Spinal cord (tissue), 10 donors: ENCODE measurements around the gene BTBD1. TPM values are rescaled to one million over a fixed set of nuclear protein-coding genes. Genes with fewer than 3 reads are reported as not detected.
A peak's percentile ranks its signal among the peaks of the same experiment; 100 is the strongest.

Source experiments
- DNase-seq, 6 donors: peaks; one replicate each; pipeline versions ENCODE4 v3.0.0 to v3.0.0-alpha.2; 2013 to 2015; ENCODE audit warnings: low spot score in 6 of 6, low read depth in 4 of 6
- H3K27ac ChIP-seq: one replicate; pipeline ENCODE4 v1.5.1; 2013; ENCODE audit warnings: low read depth, low read length, control low read depth
- H3K27me3 ChIP-seq: one replicate; pipeline ENCODE4 v1.6.1; 2013; ENCODE audit warnings: low read length; ENCODE audit not compliant: control insufficient read depth, insufficient read depth
- H3K36me3 ChIP-seq: one replicate; pipeline ENCODE4 v1.6.1; 2013; ENCODE audit warnings: low read length; ENCODE audit not compliant: control insufficient read depth, insufficient read depth
- H3K4me1 ChIP-seq: one replicate; pipeline ENCODE4 v1.6.1; 2013; ENCODE audit warnings: low read length; ENCODE audit not compliant: control insufficient read depth, insufficient read depth
- H3K4me3 ChIP-seq: one replicate; pipeline ENCODE4 v1.5.1; 2013; ENCODE audit warnings: low read depth, low read length, control low read depth
- H3K9me3 ChIP-seq: one replicate; pipeline ENCODE4 v1.6.1; 2013; ENCODE audit warnings: low read length; ENCODE audit not compliant: control insufficient read depth, insufficient read depth
- WGBS: methylation state at CpG from one replicate; pipeline ENCODE4 v1.1.5; 2013; ENCODE audit warnings: missing lambda C conversion rate; ENCODE audit not compliant: insufficient coverage; 5-methylcytosine and 5-hydroxymethylcytosine counted together
- polyA plus RNA-seq, 2 donors: library from polyadenylated mRNA; unstranded; fragments of 120-200 nt; gene quantifications; one replicate each; pipeline ENCODE4 v1.2.1, GENCODE V29; 2013; ENCODE audit not compliant: insufficient read length in 2 of 2
- total RNA-seq, 2 donors: library from RNA; depleted of rRNA in 1 of 2; stranded (reverse); fragments of 120-200 nt in 1 of 2; fragments of >200 nt in 1 of 2; gene quantifications; one replicate each; pipeline versions ENCODE4 v1.2.3 to v1.2.4, GENCODE V29; 2013 to 2014
- donor health status: healthy.

Gene BTBD1
- total and polyA plus RNA-seq, 4 donors: 71.0 to 149 (median 80.4) TPM

- no peak overlapping the region for H3K4me3 ChIP-seq
- peaks cover 21% of the 10 kb centered on the region for H3K36me3 ChIP-seq
- H3K27ac ChIP-seq: no peak overlapping the region
- peaks cover 18% of the 10 kb centered on the region for H3K4me1 ChIP-seq
- no peak for DNase-seq
- no peaks in the 10 kb centered on the region for H3K9me3 ChIP-seq
- peaks cover 28% of the 10 kb centered on the region for H3K27me3 ChIP-seq
- WGBS: no CpG with 5 or more reads among the region's 3 CpGs
Measured at GRCh38 chr15:83110381-83110780, 43.3 kb upstream of the BTBD1 start.

GRCh38 chr15:83109532-83109931 lies 42.5 kb upstream of the BTBD1 start:
- H3K4me3 ChIP-seq: no peak overlapping the region
- peaks cover 18% of the 10 kb centered on the region for H3K4me1 ChIP-seq
- no peaks in the 10 kb centered on the region for H3K9me3 ChIP-seq
- peaks cover 19% of the 10 kb centered on the region for H3K36me3 ChIP-seq
- WGBS: 85% methylated on average over 12 of the region's 12 CpGs
- peaks cover 28% of the 10 kb centered on the region for H3K27me3 ChIP-seq
- no peak overlapping the region for H3K27ac ChIP-seq
- DNase-seq: no peak

DNA sequence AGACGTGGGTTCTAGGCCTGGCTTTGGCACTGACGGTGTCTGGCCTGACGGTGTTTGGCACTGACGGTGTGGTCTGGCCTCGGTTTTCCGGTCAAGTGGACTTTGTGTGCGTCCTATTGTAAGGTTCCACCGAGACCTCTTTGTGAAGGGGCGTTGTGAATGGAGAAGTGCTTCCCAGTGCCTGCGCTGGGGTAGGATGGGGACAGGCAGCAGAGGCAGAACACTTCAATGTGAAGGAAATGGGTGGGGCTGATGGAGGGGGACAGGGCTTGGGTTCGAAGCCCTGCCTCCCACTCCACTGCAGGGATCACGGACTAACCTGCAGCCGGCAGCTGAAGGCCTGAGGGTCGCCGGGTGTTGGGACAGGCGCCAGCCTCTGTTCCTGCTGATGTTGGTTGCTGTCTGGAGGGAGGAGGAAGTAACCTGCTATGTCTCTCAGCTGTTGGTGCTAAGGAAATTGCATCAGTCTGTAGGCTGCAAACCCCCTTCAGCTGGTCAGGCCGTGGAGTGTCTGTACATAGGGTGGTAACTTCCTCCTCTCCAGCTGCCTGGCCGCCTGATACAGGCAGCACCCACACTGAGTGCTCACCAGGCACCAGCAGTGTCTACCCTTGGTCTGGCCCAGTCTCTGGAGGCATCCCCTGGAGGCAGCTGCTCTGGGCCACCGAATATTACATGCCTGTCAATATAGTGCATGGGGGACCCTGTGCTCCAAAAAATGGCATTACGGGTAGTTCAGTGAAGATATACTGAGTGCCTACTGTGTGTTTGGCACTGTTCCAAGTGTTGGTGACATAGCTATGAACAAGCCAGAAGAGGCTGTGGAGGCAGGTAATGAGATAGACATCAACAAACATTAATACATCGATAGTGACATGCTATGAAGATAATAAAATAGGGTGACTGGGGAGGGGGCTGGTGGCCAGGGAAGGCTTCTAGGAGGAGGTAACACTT lies 41.5 kb upstream of the BTBD1 start:
- peak in 1 of 6 donors; percentile 34 for DNase-seq
- peaks cover 18% of the 10 kb centered on the region for H3K4me1 ChIP-seq

DNA sequence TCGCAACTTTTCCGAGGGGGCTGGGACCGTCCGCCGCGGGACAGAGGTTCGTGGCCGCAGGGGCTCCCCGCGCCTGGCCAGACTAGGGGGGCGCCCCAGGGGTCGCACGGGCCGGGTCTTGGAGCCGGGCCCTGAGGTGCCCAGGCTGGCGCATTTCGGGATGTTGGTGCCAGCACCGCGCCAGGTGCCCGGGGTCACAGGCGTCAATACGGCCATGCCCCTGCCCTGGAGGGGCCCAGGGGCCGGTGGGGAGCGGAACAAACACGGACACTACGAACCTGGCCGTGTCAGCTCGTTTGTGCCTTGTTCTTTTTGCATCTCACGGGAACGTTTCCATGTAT lies 40.8 kb upstream of the BTBD1 start:
- Histone ChIP-seq H3K27me3 (peaks cover 28% of the 10 kb centered on the region), H3K36me3 (peaks cover 9% of the 10 kb centered on the region), H3K4me3 (peak overlapping the region; percentile 21), H3K9me3 (no peaks in the 10 kb centered on the region), H3K27ac (no peak overlapping the region), H3K4me1 (peaks cover 18% of the 10 kb centered on the region)
- no peak for DNase-seq
- WGBS: 5% methylated on average over 23 of the region's 30 CpGs

More for the DNA sequence above, 41.5 kb upstream of the BTBD1 start:
- Histone ChIP-seq H3K4me3 (peak overlapping the region; percentile 21), H3K9me3 (no peaks in the 10 kb centered on the region), H3K27ac (no peak overlapping the region), H3K27me3 (peaks cover 28% of the 10 kb centered on the region), H3K36me3 (peaks cover 15% of the 10 kb centered on the region)
- 47% methylated on average over 17 of the region's 21 CpGs for WGBS

DNA sequence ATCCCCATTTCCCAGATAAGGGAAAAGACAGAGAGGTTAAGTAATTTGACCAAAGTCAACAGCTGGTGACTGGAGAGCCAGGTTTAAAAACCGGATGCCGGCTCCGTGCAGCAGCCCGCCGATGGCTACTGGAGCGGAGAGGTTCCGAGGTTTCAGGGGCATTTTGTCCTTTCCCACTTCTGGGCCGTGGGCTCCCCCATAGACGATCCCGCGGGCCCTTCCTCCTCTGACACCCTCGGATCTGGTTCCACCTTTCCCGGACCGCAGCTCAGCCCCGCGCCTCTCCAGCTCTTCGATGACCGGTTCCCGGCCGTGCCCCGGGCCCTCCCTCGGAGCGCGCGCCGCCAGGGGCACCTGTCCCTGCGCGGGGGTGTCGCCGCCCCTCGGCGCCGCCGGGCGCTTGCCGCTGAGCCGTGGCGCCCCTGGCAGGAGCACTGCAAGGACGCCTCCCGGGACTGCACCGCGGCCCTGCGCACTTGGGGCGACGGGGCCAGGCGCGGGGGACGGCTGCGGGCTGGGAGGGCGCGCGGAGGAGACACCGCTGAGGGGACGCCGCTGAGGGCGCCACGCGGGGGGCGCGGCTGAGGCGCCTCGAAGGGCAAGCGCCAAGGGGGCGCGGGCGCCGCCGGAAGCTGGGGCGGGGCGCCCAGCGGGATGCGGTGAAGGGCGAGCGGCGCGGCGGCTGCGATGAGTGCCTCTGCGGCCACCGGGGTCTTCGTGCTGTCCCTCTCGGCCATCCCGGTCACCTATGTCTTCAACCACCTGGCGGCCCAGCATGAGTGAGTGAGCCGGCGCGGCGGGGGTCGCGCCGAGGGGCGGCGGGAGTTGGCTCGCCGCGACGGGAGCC lies 40.2 kb upstream of the BTBD1 start, which contains the start of gene TM6SF1:
Gene TM6SF1 (plus strand): TSS at position 652 of the 847 bp plus-strand sequence. CDS start 36 bp downstream, at position 688.
- H3K4me1 ChIP-seq: peaks cover 18% of the 10 kb centered on the region
- peak in 1 of 6 donors; percentile 39 for DNase-seq
- no peaks in the 10 kb centered on the region for H3K9me3 ChIP-seq
- WGBS: under 1% methylated on average over 97 of the region's 97 CpGs
- no peak within 1 kb of the TSS for H3K27ac ChIP-seq
- H3K4me3 ChIP-seq: peak within 1 kb of the TSS; percentile 24
- peaks cover 28% of the 10 kb centered on the region for H3K27me3 ChIP-seq
- H3K36me3 ChIP-seq: peaks cover 8% of the 10 kb centered on the region

- no peak for DNase-seq
- peaks cover 28% of the 10 kb centered on the region for H3K27me3 ChIP-seq
- no peak overlapping the region for H3K4me3 ChIP-seq
- peaks cover 8% of the 10 kb centered on the region for H3K36me3 ChIP-seq
- no peaks in the 10 kb centered on the region for H3K9me3 ChIP-seq
- 100% methylated on average over 1 of the region's 1 CpG for WGBS
- H3K27ac ChIP-seq: no peak overlapping the region
- peaks cover 18% of the 10 kb centered on the region for H3K4me1 ChIP-seq
Measured at GRCh38 chr15:83105440-83105839, 38.4 kb upstream of the BTBD1 start.

- H3K27ac ChIP-seq: no peak overlapping the region
- H3K27me3 ChIP-seq: peaks cover 23% of the 10 kb centered on the region
- H3K9me3 ChIP-seq: no peaks in the 10 kb centered on the region
- peaks cover 18% of the 10 kb centered on the region for H3K4me1 ChIP-seq
- DNase-seq: no peak
- H3K36me3 ChIP-seq: peaks cover 3% of the 10 kb centered on the region
- 89% methylated on average over 4 of the region's 4 CpGs for WGBS
- H3K4me3 ChIP-seq: no peak overlapping the region
Measured at GRCh38 chr15:83104141-83104540, 37.1 kb upstream of the BTBD1 start.

DNA sequence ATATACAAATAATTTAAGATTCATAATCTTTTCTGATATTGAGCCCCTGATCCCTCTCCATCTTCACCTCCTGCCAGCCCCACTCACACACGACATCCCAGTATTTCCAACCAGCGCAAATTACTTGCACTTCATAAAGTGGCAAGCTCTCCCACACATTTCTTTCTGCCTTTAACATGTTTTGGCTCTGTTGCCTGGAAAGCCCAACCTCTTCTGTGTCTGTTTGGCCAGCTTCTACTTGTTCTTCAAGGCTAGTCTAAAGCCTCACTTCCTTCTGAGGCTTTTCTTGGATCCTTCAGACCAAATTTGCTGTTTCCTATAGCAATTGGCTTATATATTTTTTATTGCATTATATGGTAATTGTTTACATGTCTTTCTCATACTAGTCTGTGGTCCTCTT lies 35.3 kb upstream of the BTBD1 start:
- Histone ChIP-seq H3K9me3 (peaks cover 2% of the 10 kb centered on the region), H3K36me3 (no peaks in the 10 kb centered on the region), H3K4me3 (no peak overlapping the region), H3K4me1 (peaks cover 3% of the 10 kb centered on the region), H3K27ac (no peak overlapping the region), H3K27me3 (peaks cover 7% of the 10 kb centered on the region)
- 88% methylated on average over 2 of the region's 2 CpGs for WGBS
- no peak for DNase-seq

GRCh38 chr15:83100097-83100646 lies 33.1 kb upstream of the BTBD1 start:
- no peaks in the 10 kb centered on the region for H3K4me1 ChIP-seq
- no peak for DNase-seq
- no CpG with 5 or more reads among the region's 2 CpGs for WGBS
- no peak overlapping the region for H3K4me3 ChIP-seq
- H3K27ac ChIP-seq: no peak overlapping the region
- peaks cover 2% of the 10 kb centered on the region for H3K9me3 ChIP-seq
- H3K36me3 ChIP-seq: no peaks in the 10 kb centered on the region
- no peaks in the 10 kb centered on the region for H3K27me3 ChIP-seq
